ENCODE results near the gene C17orf107. TPM values are rescaled to one million over a fixed set of nuclear protein-coding genes. Genes with fewer than 3 reads are reported as not detected.
A peak's percentile ranks its signal among the peaks of the same experiment; 100 is the strongest.

Gene C17orf107
- total and polyA plus RNA-seq, 2 experiments from 2014 or later: 8.8 to 9.1 TPM

- Histone ChIP-seq H3K79me2 (peaks cover 58% of the 10 kb centered on the region), H3K27me3 (no peaks in the 10 kb centered on the region), H3K36me3 (replicated peaks; ENCODE audit: insufficient read depth, low read depth) (no peaks in the 10 kb centered on the region), H3K9me3 (ENCODE audit: low read depth) (no peaks in the 10 kb centered on the region), H3K4me2 (peak overlapping the region; percentile 86), H4K20me1 (ENCODE audit: insufficient read depth, poor library complexity, severe bottlenecking) (peaks cover 21% of the 10 kb centered on the region), H3K9me2 (replicated peaks; ENCODE audit: insufficient read depth) (no peaks in the 10 kb centered on the region), H3K4me3 (peak overlapping the region; percentile 91), H2AFZ (no peak overlapping the region), H3K4me1 (ENCODE audit: insufficient read depth) (peaks cover 36% of the 10 kb centered on the region), H3K27ac (peak overlapping the region; percentile 100)
- WGBS (ENCODE audit: low lambda C conversion rate, missing lambda C conversion rate): 63% methylated on average over 16 of the region's 16 CpGs
- TF ChIP-seq, protein P1, sequence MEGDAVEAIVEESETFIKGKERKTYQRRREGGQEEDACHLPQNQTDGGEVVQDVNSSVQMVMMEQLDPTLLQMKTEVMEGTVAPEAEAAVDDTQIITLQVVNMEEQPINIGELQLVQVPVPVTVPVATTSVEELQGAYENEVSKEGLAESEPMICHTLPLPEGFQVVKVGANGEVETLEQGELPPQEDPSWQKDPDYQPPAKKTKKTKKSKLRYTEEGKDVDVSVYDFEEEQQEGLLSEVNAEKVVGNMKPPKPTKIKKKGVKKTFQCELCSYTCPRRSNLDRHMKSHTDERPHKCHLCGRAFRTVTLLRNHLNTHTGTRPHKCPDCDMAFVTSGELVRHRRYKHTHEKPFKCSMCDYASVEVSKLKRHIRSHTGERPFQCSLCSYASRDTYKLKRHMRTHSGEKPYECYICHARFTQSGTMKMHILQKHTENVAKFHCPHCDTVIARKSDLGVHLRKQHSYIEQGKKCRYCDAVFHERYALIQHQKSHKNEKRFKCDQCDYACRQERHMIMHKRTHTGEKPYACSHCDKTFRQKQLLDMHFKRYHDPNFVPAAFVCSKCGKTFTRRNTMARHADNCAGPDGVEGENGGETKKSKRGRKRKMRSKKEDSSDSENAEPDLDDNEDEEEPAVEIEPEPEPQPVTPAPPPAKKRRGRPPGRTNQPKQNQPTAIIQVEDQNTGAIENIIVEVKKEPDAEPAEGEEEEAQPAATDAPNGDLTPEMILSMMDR (IDR thresholded peaks at IDR 0.05; ENCODE audit: poor library complexity): no peak
- TF ChIP-seq EZH2 (IDR thresholded peaks at IDR 0.05; ENCODE audit: borderline replicate concordance) (no peak), EZH2phosphoT487 (IDR thresholded peaks at IDR 0.05; ENCODE audit: low read depth, severe bottlenecking, unreplicated experiment) (no peak)
- DNase-seq (ENCODE audit: low spot score): no peak
Measured at GRCh38 chr17:4946312-4946976, 47.1 kb downstream of the C17orf107 start.

DNA sequence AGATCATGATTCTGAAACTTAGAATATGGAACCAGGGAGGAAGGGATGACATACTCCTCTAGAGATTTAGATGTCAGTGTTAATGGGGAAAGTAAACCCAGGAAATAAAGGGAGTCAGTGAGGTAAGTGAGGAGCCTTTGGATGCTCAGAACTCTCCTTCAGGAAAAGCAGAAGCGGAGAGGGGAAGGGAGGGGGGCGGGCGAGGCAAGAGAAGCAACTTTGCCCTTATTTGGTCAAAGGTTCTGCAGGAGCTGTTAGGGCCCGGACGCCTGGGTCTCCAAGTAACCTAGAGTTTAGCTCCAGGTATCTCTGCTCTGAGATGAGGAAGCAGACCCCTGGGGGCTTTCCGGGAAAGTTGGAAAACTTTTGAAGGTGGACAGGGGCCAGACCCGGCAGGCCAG lies 47.7 kb downstream of the C17orf107 start:
- no peaks in the 10 kb centered on the region for H3K27me3 ChIP-seq
- DNase-seq (ENCODE audit: low spot score): no peak
- no peak overlapping the region for H2AFZ ChIP-seq
- TF ChIP-seq EZH2 (IDR thresholded peaks at IDR 0.05; ENCODE audit: borderline replicate concordance): no peak
- TF ChIP-seq EZH2phosphoT487 (IDR thresholded peaks at IDR 0.05; ENCODE audit: low read depth, severe bottlenecking, unreplicated experiment): no peak
- TF ChIP-seq, protein P1 (IDR thresholded peaks at IDR 0.05; ENCODE audit: poor library complexity): no peak
- WGBS (ENCODE audit: low lambda C conversion rate, missing lambda C conversion rate): 7% methylated on average over 4 of the region's 7 CpGs
- peaks cover 21% of the 10 kb centered on the region for H4K20me1 ChIP-seq (ENCODE audit: insufficient read depth, poor library complexity, severe bottlenecking)
- peak overlapping the region; percentile 86 for H3K4me2 ChIP-seq
- H3K27ac ChIP-seq: peak overlapping the region; percentile 100
- H3K9me3 ChIP-seq (ENCODE audit: low read depth): no peaks in the 10 kb centered on the region
- no peaks in the 10 kb centered on the region for H3K36me3 ChIP-seq (replicated peaks; ENCODE audit: insufficient read depth, low read depth)
- H3K79me2 ChIP-seq: peaks cover 52% of the 10 kb centered on the region
- peak overlapping the region; percentile 91 for H3K4me3 ChIP-seq
- no peaks in the 10 kb centered on the region for H3K9me2 ChIP-seq (replicated peaks; ENCODE audit: insufficient read depth)
- peaks cover 31% of the 10 kb centered on the region for H3K4me1 ChIP-seq (ENCODE audit: insufficient read depth)

DNA sequence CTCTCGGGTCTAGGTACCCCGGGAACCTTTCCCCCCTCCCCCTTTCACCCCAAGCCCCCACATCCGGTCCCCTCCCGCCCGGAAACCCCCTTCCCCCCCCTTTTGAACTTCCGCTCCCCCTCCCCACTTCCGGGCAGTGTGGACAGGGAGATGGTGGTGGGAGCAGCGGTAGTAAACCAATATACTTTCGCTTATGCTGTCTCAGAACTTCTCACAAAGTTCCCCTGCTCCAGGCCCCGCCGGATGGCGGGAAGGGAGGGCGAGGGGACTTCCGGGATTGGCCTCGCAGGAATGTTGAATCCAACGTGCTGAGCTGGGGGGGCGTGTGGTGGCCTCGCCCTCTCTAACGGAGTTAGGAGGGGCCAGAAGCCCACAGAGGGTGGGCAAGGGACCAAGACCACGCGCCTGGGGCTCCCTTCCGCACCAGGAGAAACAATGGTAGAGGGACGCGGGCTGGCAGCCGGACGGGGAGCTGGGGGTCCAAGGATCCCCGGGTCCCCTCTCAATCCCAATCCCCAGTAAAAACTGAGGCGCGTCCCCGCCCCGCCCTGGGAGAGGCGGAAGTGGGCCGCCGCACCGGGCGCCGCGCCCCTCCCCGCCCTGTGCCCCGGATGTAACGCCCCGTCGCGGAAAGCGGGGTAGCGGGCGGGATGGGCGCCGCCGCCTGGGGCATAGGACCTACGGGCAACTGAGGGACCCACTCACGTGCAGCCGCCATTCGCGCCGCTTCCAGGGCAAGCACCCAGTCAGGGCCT lies 48.3 kb downstream of the C17orf107 start:
- no peaks in the 10 kb centered on the region for H3K9me2 ChIP-seq (replicated peaks; ENCODE audit: insufficient read depth)

More for the DNA sequence above, 48.3 kb downstream of the C17orf107 start:
- Histone ChIP-seq H3K4me2 (peak overlapping the region; percentile 86), H3K4me1 (ENCODE audit: insufficient read depth) (peaks cover 31% of the 10 kb centered on the region), H3K27me3 (no peaks in the 10 kb centered on the region), H3K79me2 (peaks cover 47% of the 10 kb centered on the region), H3K4me3 (peak overlapping the region; percentile 91), H3K36me3 (replicated peaks; ENCODE audit: insufficient read depth, low read depth) (no peaks in the 10 kb centered on the region), H3K27ac (peak overlapping the region; percentile 100), H3K9me3 (ENCODE audit: low read depth) (no peaks in the 10 kb centered on the region), H2AFZ (peak overlapping the region; percentile 54), H4K20me1 (ENCODE audit: insufficient read depth, poor library complexity, severe bottlenecking) (peaks cover 21% of the 10 kb centered on the region)
- peak; percentile 79 for DNase-seq (ENCODE audit: low spot score)
- TF ChIP-seq EZH2phosphoT487 (IDR thresholded peaks at IDR 0.05; ENCODE audit: low read depth, severe bottlenecking, unreplicated experiment) (no peak), EZH2 (IDR thresholded peaks at IDR 0.05; ENCODE audit: borderline replicate concordance) (no peak)
- TF ChIP-seq, protein P1 (IDR thresholded peaks at IDR 0.05; ENCODE audit: poor library complexity): no peak
- 0% methylated on average over 24 of the region's 56 CpGs for WGBS (ENCODE audit: low lambda C conversion rate, missing lambda C conversion rate)

Measured in hepatocyte (in vitro differentiated cells).